ENCODE measurements around the gene MBTPS1.
A peak's percentile ranks its signal among the peaks of the same experiment; 100 is the strongest.
"Not testable (repeated sequence)": the region's sequence is repeated elsewhere in the genome, so short reads cannot be mapped to it uniquely, and the experiment has no call there.

MBTPS1 gene

GRCh38 chr16:84136331-84137125, 19.8 kb upstream of the MBTPS1 start:
- Histone ChIP-seq H3K9ac (ENCODE audit: low read length) (no peak overlapping the region), H3K27me3 (replicated peaks; ENCODE audit: control insufficient read depth, insufficient read depth, low read length) (no peaks in the 10 kb centered on the region), H3K4me1 (ENCODE audit: control insufficient read depth, insufficient read depth, low read length) (peaks cover 10% of the 10 kb centered on the region), H3K4me3 (ENCODE audit: low read length) (no peak overlapping the region), H3K36me3 (ENCODE audit: control insufficient read depth, insufficient read depth, low read length, severe bottlenecking) (no peaks in the 10 kb centered on the region), H3K9me3 (ENCODE audit: control insufficient read depth, low read length) (no peaks in the 10 kb centered on the region)
- no peak for DNase-seq (ENCODE audit: low read depth)

DNA sequence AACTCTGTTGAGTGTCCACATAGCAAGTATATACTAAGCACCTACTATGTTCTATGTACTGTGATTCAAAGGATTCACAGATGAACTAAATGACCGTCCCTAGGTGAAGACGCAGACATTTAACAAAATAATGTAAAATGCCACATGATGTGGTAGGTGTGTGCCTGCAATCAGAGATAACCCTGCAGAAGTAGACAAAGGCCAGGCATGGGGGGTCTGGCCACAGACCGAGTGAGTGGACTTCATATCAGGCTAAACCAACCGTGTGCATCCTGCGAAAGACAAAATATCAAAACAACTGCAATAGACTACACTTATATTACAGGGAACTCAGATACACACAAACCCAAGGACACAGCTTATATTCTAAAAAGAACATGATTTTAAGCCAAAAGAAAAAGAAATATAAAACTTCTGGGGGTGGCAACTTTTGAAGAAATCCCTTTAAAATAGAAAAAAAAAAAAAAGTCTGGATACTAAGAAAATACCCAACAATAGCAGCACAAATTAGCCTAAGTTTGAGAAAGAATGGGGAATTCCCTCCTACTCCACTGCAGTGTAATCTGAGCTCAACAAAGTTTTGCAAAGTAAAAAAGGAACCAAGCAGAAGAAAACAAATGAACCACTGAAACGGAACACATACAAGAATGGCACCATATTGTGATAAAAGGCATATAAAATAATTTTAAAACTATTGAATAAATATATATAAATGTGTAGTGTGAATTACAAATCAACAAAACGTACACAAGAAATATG, 16.0 kb upstream of the MBTPS1 start:
- peak; percentile 58 for DNase-seq (ENCODE audit: low read depth)
- H3K9me3 ChIP-seq (ENCODE audit: control insufficient read depth, low read length): no peaks in the 10 kb centered on the region
- H3K27me3 ChIP-seq (replicated peaks; ENCODE audit: control insufficient read depth, insufficient read depth, low read length): no peaks in the 10 kb centered on the region
- no peak overlapping the region for H3K9ac ChIP-seq (ENCODE audit: low read length)
- H3K4me3 ChIP-seq (ENCODE audit: low read length): no peak overlapping the region
- H3K4me1 ChIP-seq (ENCODE audit: control insufficient read depth, insufficient read depth, low read length): no peaks in the 10 kb centered on the region
- peaks cover 13% of the 10 kb centered on the region for H3K36me3 ChIP-seq (ENCODE audit: control insufficient read depth, insufficient read depth, low read length, severe bottlenecking)

GRCh38 chr16:84131117-84131516, 14.4 kb upstream of the MBTPS1 start:
- DNase-seq (ENCODE audit: low read depth): no peak
- no peak overlapping the region for H3K4me3 ChIP-seq (ENCODE audit: low read length)
- no peaks in the 10 kb centered on the region for H3K9me3 ChIP-seq (ENCODE audit: control insufficient read depth, low read length)
- H3K36me3 ChIP-seq (ENCODE audit: control insufficient read depth, insufficient read depth, low read length, severe bottlenecking): peaks cover 13% of the 10 kb centered on the region
- H3K9ac ChIP-seq (ENCODE audit: low read length): no peak overlapping the region
- H3K27me3 ChIP-seq (replicated peaks; ENCODE audit: control insufficient read depth, insufficient read depth, low read length): no peaks in the 10 kb centered on the region
- H3K4me1 ChIP-seq (ENCODE audit: control insufficient read depth, insufficient read depth, low read length): no peaks in the 10 kb centered on the region

DNA sequence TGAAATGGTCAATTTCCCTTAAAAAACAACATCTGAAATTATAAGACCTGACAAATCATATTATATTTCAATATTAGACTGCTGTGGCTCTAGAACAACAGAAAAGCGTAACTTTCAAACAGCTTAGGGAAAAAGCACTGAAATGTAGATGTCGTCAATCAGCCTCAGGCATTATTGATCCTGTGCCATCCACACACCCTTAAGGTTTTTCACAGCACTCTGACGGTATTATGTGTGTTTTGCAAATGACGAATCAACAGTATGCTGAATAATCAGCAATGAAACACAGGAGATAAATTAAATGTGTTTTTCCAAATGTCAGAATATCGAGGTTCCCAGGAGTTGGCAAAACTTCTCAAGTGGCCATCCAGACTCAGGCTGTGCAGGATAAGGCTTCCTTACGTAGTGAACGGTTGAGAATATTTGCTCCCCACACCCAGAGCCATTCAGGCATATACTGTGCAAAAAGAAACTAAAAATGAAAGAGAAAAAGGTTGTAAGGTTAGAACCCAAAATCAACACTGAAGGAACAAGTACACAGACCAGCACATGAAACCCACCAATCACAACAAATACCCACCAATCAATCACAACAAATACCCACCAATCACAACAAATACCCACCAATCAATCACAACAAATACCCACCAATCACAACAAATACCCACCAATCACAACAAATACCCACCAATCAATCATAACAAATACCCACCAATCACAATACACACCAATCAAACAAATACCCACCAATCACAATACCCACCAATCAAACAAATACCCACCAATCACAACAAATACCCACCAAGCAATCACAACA, 7.7 kb upstream of the MBTPS1 start:
- Histone ChIP-seq H3K9me3 (ENCODE audit: control insufficient read depth, low read length) (no peaks in the 10 kb centered on the region), H3K36me3 (ENCODE audit: control insufficient read depth, insufficient read depth, low read length, severe bottlenecking) (peaks cover 20% of the 10 kb centered on the region), H3K9ac (ENCODE audit: low read length) (no peak overlapping the region), H3K27me3 (replicated peaks; ENCODE audit: control insufficient read depth, insufficient read depth, low read length) (no peaks in the 10 kb centered on the region), H3K4me3 (ENCODE audit: low read length) (no peak overlapping the region), H3K4me1 (ENCODE audit: control insufficient read depth, insufficient read depth, low read length) (no peaks in the 10 kb centered on the region)
- DNase-seq (ENCODE audit: low read depth): no peak

- H3K36me3 ChIP-seq (ENCODE audit: control insufficient read depth, insufficient read depth, low read length, severe bottlenecking): peaks cover 17% of the 10 kb centered on the region
Measured at GRCh38 chr16:84121007-84121406, 4.3 kb upstream of the MBTPS1 start.

GRCh38 chr16:84120023-84120422, 3.3 kb upstream of the MBTPS1 start:
- Histone ChIP-seq H3K36me3 (ENCODE audit: control insufficient read depth, insufficient read depth, low read length, severe bottlenecking) (peaks cover 17% of the 10 kb centered on the region), H3K9me3 (ENCODE audit: control insufficient read depth, low read length) (no peaks in the 10 kb centered on the region), H3K27me3 (replicated peaks; ENCODE audit: control insufficient read depth, insufficient read depth, low read length) (no peaks in the 10 kb centered on the region), H3K4me3 (ENCODE audit: low read length) (no peak overlapping the region), H3K4me1 (ENCODE audit: control insufficient read depth, insufficient read depth, low read length) (peaks cover 14% of the 10 kb centered on the region), H3K9ac (ENCODE audit: low read length) (no peak overlapping the region)
- DNase-seq (ENCODE audit: low read depth): no peak

More at GRCh38 chr16:84121007-84121406, 4.3 kb upstream of the MBTPS1 start:
- H3K27me3 ChIP-seq (replicated peaks; ENCODE audit: control insufficient read depth, insufficient read depth, low read length): no peaks in the 10 kb centered on the region
- H3K9me3 ChIP-seq (ENCODE audit: control insufficient read depth, low read length): no peaks in the 10 kb centered on the region
- H3K9ac ChIP-seq (ENCODE audit: low read length): no peak overlapping the region
- no peak overlapping the region for H3K4me3 ChIP-seq (ENCODE audit: low read length)
- no peak for DNase-seq (ENCODE audit: low read depth)
- peaks cover 6% of the 10 kb centered on the region for H3K4me1 ChIP-seq (ENCODE audit: control insufficient read depth, insufficient read depth, low read length)

- H3K9ac ChIP-seq (ENCODE audit: low read length): no peak overlapping the region
- no peaks in the 10 kb centered on the region for H3K9me3 ChIP-seq (ENCODE audit: control insufficient read depth, low read length)
- H3K4me1 ChIP-seq (ENCODE audit: control insufficient read depth, insufficient read depth, low read length): peaks cover 14% of the 10 kb centered on the region
- no peaks in the 10 kb centered on the region for H3K27me3 ChIP-seq (replicated peaks; ENCODE audit: control insufficient read depth, insufficient read depth, low read length)
- no peak for DNase-seq (ENCODE audit: low read depth)
- H3K4me3 ChIP-seq (ENCODE audit: low read length): no peak overlapping the region
- peaks cover 15% of the 10 kb centered on the region for H3K36me3 ChIP-seq (ENCODE audit: control insufficient read depth, insufficient read depth, low read length, severe bottlenecking)
Measured at GRCh38 chr16:84119368-84119767, 2.6 kb upstream of the MBTPS1 start.

- peaks cover 14% of the 10 kb centered on the region for H3K4me1 ChIP-seq (ENCODE audit: control insufficient read depth, insufficient read depth, low read length)
- H3K4me3 ChIP-seq (ENCODE audit: low read length); DNase-seq (ENCODE audit: low read depth); H3K36me3 ChIP-seq (ENCODE audit: control insufficient read depth, insufficient read depth, low read length, severe bottlenecking); H3K9me3 ChIP-seq (ENCODE audit: control insufficient read depth, low read length); H3K9ac ChIP-seq (ENCODE audit: low read length); H3K27me3 ChIP-seq (replicated peaks; ENCODE audit: control insufficient read depth, insufficient read depth, low read length): not testable (repeated sequence)
Measured at GRCh38 chr16:84118315-84118714, 1.6 kb upstream of the MBTPS1 start.

DNA sequence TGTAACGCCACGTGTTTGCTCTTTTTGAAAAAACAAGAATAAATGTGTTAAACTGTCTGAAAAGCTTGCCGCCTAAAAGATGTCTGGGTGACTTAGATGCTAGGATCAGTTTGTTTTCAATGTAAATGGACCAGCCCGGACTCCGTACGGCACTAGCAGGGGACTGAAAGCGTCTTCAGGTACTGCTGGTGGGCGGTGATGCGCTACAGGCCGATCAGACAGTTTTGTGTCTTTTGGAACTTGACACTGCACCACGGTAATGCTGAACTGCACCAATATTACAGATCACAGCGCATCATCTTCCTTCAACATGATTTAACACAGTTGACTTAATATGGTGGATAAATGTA, 727 bp upstream of the MBTPS1 start:
- peaks cover 16% of the 10 kb centered on the region for H3K4me1 ChIP-seq (ENCODE audit: control insufficient read depth, insufficient read depth, low read length)
- no peaks in the 10 kb centered on the region for H3K36me3 ChIP-seq (ENCODE audit: control insufficient read depth, insufficient read depth, low read length, severe bottlenecking)
- no peaks in the 10 kb centered on the region for H3K9me3 ChIP-seq (ENCODE audit: control insufficient read depth, low read length)
- H3K9ac ChIP-seq (ENCODE audit: low read length): peak overlapping the region; percentile 99
- H3K27me3 ChIP-seq (replicated peaks; ENCODE audit: control insufficient read depth, insufficient read depth, low read length): no peaks in the 10 kb centered on the region
- no peak for DNase-seq (ENCODE audit: low read depth)
- peak overlapping the region; percentile 96 for H3K4me3 ChIP-seq (ENCODE audit: low read length)

DNA sequence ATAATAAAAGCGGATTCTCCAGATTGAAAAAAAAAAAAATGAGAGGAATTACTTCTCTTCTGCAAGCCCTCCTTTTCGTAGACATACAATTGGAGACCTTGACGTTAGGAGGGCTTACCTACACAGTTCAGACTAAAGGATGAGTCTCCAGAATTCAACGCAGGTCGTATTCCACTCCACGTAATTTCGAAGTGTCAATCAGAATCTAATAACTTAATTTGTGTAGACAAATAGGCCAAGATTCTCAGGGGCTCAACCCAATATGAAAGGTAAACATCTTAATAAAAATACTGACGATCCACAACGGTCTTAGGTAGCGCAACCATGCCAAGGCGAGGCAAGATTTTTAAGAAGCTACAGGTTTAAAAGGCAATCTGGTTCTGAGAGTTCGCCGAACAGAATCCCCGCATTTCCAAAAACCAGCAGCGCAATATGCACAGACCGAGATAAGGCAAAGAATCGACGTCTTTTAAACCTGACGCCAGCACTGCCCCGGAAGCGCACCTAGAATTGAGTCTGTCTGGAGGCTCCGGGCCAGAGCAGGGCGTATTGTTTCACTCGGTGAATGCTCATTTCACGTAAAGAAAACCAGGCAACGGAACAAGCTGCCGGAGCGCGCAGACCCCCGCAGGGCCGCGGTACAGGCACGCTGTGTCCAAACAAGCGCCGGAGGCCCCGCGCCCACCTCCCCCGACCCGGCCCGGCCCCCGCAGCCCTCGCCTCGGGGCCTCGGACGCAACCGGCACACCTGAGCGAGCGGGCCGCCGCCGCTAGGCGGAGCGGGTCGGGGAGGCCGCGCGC, 623 bp downstream of the MBTPS1 start:
- DNase-seq (ENCODE audit: low read depth): peak; percentile 70
- H3K9ac ChIP-seq (ENCODE audit: low read length): peak overlapping the region; percentile 99
- peak overlapping the region; percentile 96 for H3K4me3 ChIP-seq (ENCODE audit: low read length)
- no peaks in the 10 kb centered on the region for H3K36me3 ChIP-seq (ENCODE audit: control insufficient read depth, insufficient read depth, low read length, severe bottlenecking)
- no peaks in the 10 kb centered on the region for H3K9me3 ChIP-seq (ENCODE audit: control insufficient read depth, low read length)
- H3K27me3 ChIP-seq (replicated peaks; ENCODE audit: control insufficient read depth, insufficient read depth, low read length): no peaks in the 10 kb centered on the region
- peaks cover 16% of the 10 kb centered on the region for H3K4me1 ChIP-seq (ENCODE audit: control insufficient read depth, insufficient read depth, low read length)
